Trophoblast cell (in vitro differentiated cells and primary cell): Measurements from ENCODE around the gene PDE10A.

ENCODE experiments used
- DNase-seq, 2 donors: peaks; one replicate each; pipeline ENCODE4 v3.0.0-alpha.2; 2016
- H2AFZ ChIP-seq: 2 replicates; pipeline ENCODE4 v1.6.1; 2013; ENCODE audit warnings: low read length, moderate library complexity, mild to moderate bottlenecking; ENCODE audit not compliant: insufficient read depth, poor library complexity
- H2AK5ac ChIP-seq: 2 replicates; pipeline ENCODE4 v1.6.1; 2013; ENCODE audit warnings: mild to moderate bottlenecking, low read length
- H2BK120ac ChIP-seq: 2 replicates; pipeline ENCODE4 v1.6.1; 2013; ENCODE audit warnings: low read length, mild to moderate bottlenecking, moderate library complexity; ENCODE audit not compliant: insufficient read depth, poor library complexity
- H2BK12ac ChIP-seq: 2 replicates; pipeline ENCODE4 v1.6.1; 2013; ENCODE audit warnings: mild to moderate bottlenecking, low read length, moderate library complexity
- H2BK5ac ChIP-seq: 2 replicates; pipeline ENCODE4 v1.6.1; 2013; ENCODE audit warnings: low read length, low read depth, moderate library complexity, mild to moderate bottlenecking; ENCODE audit not compliant: poor library complexity
- H3K14ac ChIP-seq: 2 replicates; pipeline ENCODE4 v1.6.1; 2013; ENCODE audit warnings: mild to moderate bottlenecking, low read length
- H3K18ac ChIP-seq: 2 replicates; pipeline ENCODE4 v1.6.1; 2013; ENCODE audit warnings: mild to moderate bottlenecking, low read length
- H3K23ac ChIP-seq: 2 replicates; pipeline ENCODE4 v1.6.1; 2013; ENCODE audit warnings: low read length
- H3K27ac ChIP-seq: 2 replicates; pipeline ENCODE4 v1.5.1; 2013; ENCODE audit warnings: low read depth, mild to moderate bottlenecking, inconsistent platforms, low read length, moderate library complexity
- H3K27me3 ChIP-seq: 2 replicates; pipeline ENCODE4 v1.6.1; 2013; ENCODE audit warnings: inconsistent platforms, mild to moderate bottlenecking, low read length, moderate library complexity; ENCODE audit not compliant: insufficient read depth
- H3K36me3 ChIP-seq, 2 experiments: 1 replicate in 1 of 2; 2 replicates in 1 of 2; pipeline ENCODE4 v1.6.1; 2013; ENCODE audit warnings: low read length in 2 of 2, mild to moderate bottlenecking in 2 of 2, moderate library complexity in 1 of 2; ENCODE audit not compliant: insufficient read depth in 2 of 2, control insufficient read depth in 1 of 2
- H3K4ac ChIP-seq: 2 replicates; pipeline ENCODE4 v1.6.1; 2013; ENCODE audit warnings: low read depth, mild to moderate bottlenecking, low read length, moderate library complexity
- H3K4me1 ChIP-seq, 2 experiments: 1 replicate in 1 of 2; 2 replicates in 1 of 2; pipeline ENCODE4 v1.6.1; 2013; ENCODE audit warnings: low read length in 2 of 2, mild to moderate bottlenecking in 2 of 2, moderate library complexity in 1 of 2; ENCODE audit not compliant: insufficient read depth in 2 of 2, control insufficient read depth in 1 of 2
- H3K4me2 ChIP-seq: 2 replicates; pipeline ENCODE4 v1.6.1; 2013; ENCODE audit warnings: inconsistent platforms, mild to moderate bottlenecking, low read length, moderate library complexity
- H3K4me3 ChIP-seq: 2 replicates; pipeline ENCODE4 v1.5.1; 2013; ENCODE audit warnings: mild to moderate bottlenecking, low read depth, low read length, inconsistent platforms
- H3K79me1 ChIP-seq: one replicate; pipeline ENCODE4 v1.6.1; 2013; ENCODE audit warnings: low read length
- H3K79me2 ChIP-seq: 2 replicates; pipeline ENCODE4 v1.6.1; 2013; ENCODE audit warnings: low read length, mild to moderate bottlenecking; ENCODE audit not compliant: control insufficient read depth, insufficient read depth, poor library complexity
- H3K9ac ChIP-seq: 2 replicates; pipeline ENCODE4 v1.6.1; 2013; ENCODE audit warnings: mild to moderate bottlenecking, low read length
- H3K9me3 ChIP-seq: 2 replicates; pipeline ENCODE4 v1.6.1; 2013; ENCODE audit warnings: low read depth, mild to moderate bottlenecking, control low read depth, inconsistent platforms, low read length; ENCODE audit not compliant: insufficient read depth
- H4K12ac ChIP-seq: 2 replicates; pipeline ENCODE4 v1.6.1; 2013; ENCODE audit warnings: low read depth, mild to moderate bottlenecking, low read length, moderate library complexity
- H4K8ac ChIP-seq: 2 replicates; pipeline ENCODE4 v1.6.1; 2013; ENCODE audit warnings: low read depth, mild to moderate bottlenecking, low read length, moderate library complexity
- H4K91ac ChIP-seq: one replicate; pipeline ENCODE4 v1.6.1; 2013; ENCODE audit warnings: low read depth, mild to moderate bottlenecking, low read length, moderate library complexity
- WGBS: extraction: QIAGEN DNeasy Blood & Tissue Kit; methylation state at CpG from one replicate; pipeline ENCODE4 v1.1.7; 2013; ENCODE audit warnings: missing lambda C conversion rate; ENCODE audit not compliant: insufficient read length, insufficient coverage; ENCODE audit errors: extremely low coverage; 5-methylcytosine and 5-hydroxymethylcytosine counted together

Gene PDE10A

GRCh38 chr6:165657325-165657680 lies 5.7 kb downstream of the PDE10A start:
- Histone ChIP-seq H3K79me1 (peaks cover 16% of the 10 kb centered on the region), H4K91ac (no peak overlapping the region), H3K4me1 (peaks cover 9 to 19% of the 10 kb centered on the region in 2 experiments), H3K79me2 (peaks cover 9% of the 10 kb centered on the region), H4K8ac (no peak overlapping the region), H3K4me3 (no peak overlapping the region), H3K27ac (no peak overlapping the region), H3K9me3 (no peaks in the 10 kb centered on the region), H3K27me3 (peaks cover 8% of the 10 kb centered on the region), H4K12ac (no peak overlapping the region), H3K14ac (no peak overlapping the region), H3K18ac (no peak overlapping the region), H3K9ac (no peak overlapping the region), H3K36me3 (peaks cover 0 to 3% of the 10 kb centered on the region in 2 experiments), H2BK120ac (no peak overlapping the region), H3K4me2 (no peak overlapping the region), H2AK5ac (no peak overlapping the region), H3K4ac (no peak overlapping the region), H2AFZ (no peak overlapping the region), H2BK12ac (no peak overlapping the region), H2BK5ac (no peak overlapping the region), H3K23ac (no peak overlapping the region)
- peak in 1 of 2 donors; percentile 30 for DNase-seq
- WGBS, result no CpG with 5 or more reads among the region's 5 CpGs

- DNase-seq, result peak in 1 of 2 donors; percentile 25
- Histone ChIP-seq H3K4ac (no peak overlapping the region), H3K9me3 (no peaks in the 10 kb centered on the region), H3K4me3 (no peak overlapping the region), H2AK5ac (no peak overlapping the region), H3K27me3 (peaks cover 8% of the 10 kb centered on the region), H3K79me2 (peaks cover 9% of the 10 kb centered on the region), H3K79me1 (peaks cover 13% of the 10 kb centered on the region), H2BK120ac (no peak overlapping the region), H2AFZ (no peak overlapping the region), H3K4me2 (no peak overlapping the region), H4K91ac (no peak overlapping the region), H2BK5ac (no peak overlapping the region), H3K9ac (no peak overlapping the region), H3K18ac (no peak overlapping the region), H2BK12ac (no peak overlapping the region), H3K4me1 (peaks cover 9 to 19% of the 10 kb centered on the region in 2 experiments), H4K12ac (no peak overlapping the region), H3K14ac (no peak overlapping the region), H3K27ac (no peak overlapping the region), H3K36me3 (peaks cover 0 to 3% of the 10 kb centered on the region in 2 experiments), H3K23ac (no peak overlapping the region), H4K8ac (no peak overlapping the region)
- no CpG with 5 or more reads among the region's 8 CpGs for WGBS
These were observed 6.3 kb downstream of the PDE10A start for GRCh38 chr6:165656581-165657324.

GRCh38 chr6:165655191-165655590 lies 7.8 kb downstream of the PDE10A start:
- H2BK5ac ChIP-seq, result no peak overlapping the region
- no peak overlapping the region for H2AFZ ChIP-seq
- WGBS, result no CpG with 5 or more reads among the region's 11 CpGs

GRCh38 chr6:165654144-165654543 lies 8.9 kb downstream of the PDE10A start:
- H3K4me1 ChIP-seq, result peaks cover 9 to 14% of the 10 kb centered on the region in 2 experiments
- no CpG with 5 or more reads among the region's 9 CpGs for WGBS
- H3K36me3 ChIP-seq, result peaks cover 0 to 3% of the 10 kb centered on the region in 2 experiments
- no peak overlapping the region for H2AK5ac ChIP-seq
- no peak overlapping the region for H3K9ac ChIP-seq
- no peaks in the 10 kb centered on the region for H3K27me3 ChIP-seq
- H3K9me3 ChIP-seq, result no peaks in the 10 kb centered on the region
- H3K14ac ChIP-seq, result no peak overlapping the region
- no peak overlapping the region for H3K4ac ChIP-seq
- H3K79me1 ChIP-seq, result no peaks in the 10 kb centered on the region
- no peak overlapping the region for H4K91ac ChIP-seq
- no peak overlapping the region for H2BK12ac ChIP-seq
- no peak overlapping the region for H2BK5ac ChIP-seq
- H3K79me2 ChIP-seq, result no peaks in the 10 kb centered on the region
- no peak for DNase-seq
- H2AFZ ChIP-seq, result no peak overlapping the region
- no peak overlapping the region for H3K23ac ChIP-seq
- no peak overlapping the region for H3K18ac ChIP-seq
- H3K4me2 ChIP-seq, result no peak overlapping the region
- H3K4me3 ChIP-seq, result no peak overlapping the region
- no peak overlapping the region for H2BK120ac ChIP-seq
- no peak overlapping the region for H3K27ac ChIP-seq
- no peak overlapping the region for H4K8ac ChIP-seq
- no peak overlapping the region for H4K12ac ChIP-seq

More at GRCh38 chr6:165655191-165655590, 7.8 kb downstream of the PDE10A start:
- Histone ChIP-seq H3K4me1 (peaks cover 9 to 17% of the 10 kb centered on the region in 2 experiments), H2AK5ac (no peak overlapping the region), H3K18ac (no peak overlapping the region), H3K79me2 (no peaks in the 10 kb centered on the region), H4K91ac (no peak overlapping the region), H4K8ac (no peak overlapping the region), H2BK120ac (no peak overlapping the region), H3K4ac (no peak overlapping the region), H3K79me1 (no peaks in the 10 kb centered on the region), H4K12ac (no peak overlapping the region), H3K4me2 (no peak overlapping the region), H3K27ac (no peak overlapping the region), H3K4me3 (no peak overlapping the region), H3K9me3 (no peaks in the 10 kb centered on the region), H3K23ac (no peak overlapping the region), H3K36me3 (peaks cover 0 to 3% of the 10 kb centered on the region in 2 experiments), H3K14ac (no peak overlapping the region), H2BK12ac (no peak overlapping the region), H3K27me3 (no peaks in the 10 kb centered on the region), H3K9ac (no peak overlapping the region)
- DNase-seq, result no peak
